ENCODE data around the gene TRIP13.
"Not testable (repeated sequence)": the region's sequence is repeated elsewhere in the genome, so short reads cannot be mapped to it uniquely, and the experiment has no call there.

TRIP13 gene

GRCh38 chr5:937151-937924 is 44.7 kb downstream of the TRIP13 start:
- DNase-seq (ENCODE audit: low read depth), result no peak

GRCh38 chr5:939368-939767 is 46.7 kb downstream of the TRIP13 start:
- DNase-seq (ENCODE audit: low read depth), result no peak

GRCh38 chr5:940741-941140 is 48.1 kb downstream of the TRIP13 start:
- not testable (repeated sequence) for DNase-seq (ENCODE audit: low read depth)

- DNase-seq (ENCODE audit: low read depth), result no peak
Measured at GRCh38 chr5:943201-943917, 50.7 kb downstream of the TRIP13 start.

- no peak for DNase-seq (ENCODE audit: low read depth)
Measured at GRCh38 chr5:943918-944620, 51.4 kb downstream of the TRIP13 start.

GRCh38 chr5:944621-944927 is 51.9 kb downstream of the TRIP13 start:
- no peak for DNase-seq (ENCODE audit: low read depth)

- no peak for DNase-seq (ENCODE audit: low read depth)
Measured at GRCh38 chr5:944992-945685, 52.5 kb downstream of the TRIP13 start.

GRCh38 chr5:945691-946551 is 53.2 kb downstream of the TRIP13 start:
- no peak for DNase-seq (ENCODE audit: low read depth)

- DNase-seq (ENCODE audit: low read depth), result no peak
Measured at GRCh38 chr5:946720-947625, 54.3 kb downstream of the TRIP13 start.

GRCh38 chr5:947626-948471 is 55.2 kb downstream of the TRIP13 start:
- no peak for DNase-seq (ENCODE audit: low read depth)

- DNase-seq (ENCODE audit: low read depth), result no peak
Measured at GRCh38 chr5:948472-949274, 56.0 kb downstream of the TRIP13 start.

- DNase-seq (ENCODE audit: low read depth), result no peak
Measured at GRCh38 chr5:949275-949543, 56.5 kb downstream of the TRIP13 start.

GRCh38 chr5:949815-950560 is 57.3 kb downstream of the TRIP13 start:
- no peak for DNase-seq (ENCODE audit: low read depth)

GRCh38 chr5:951940-952596 is 59.4 kb downstream of the TRIP13 start:
- DNase-seq (ENCODE audit: low read depth), result no peak

- DNase-seq (ENCODE audit: low read depth), result no peak
Measured at GRCh38 chr5:952597-953271, 60.0 kb downstream of the TRIP13 start.

- no peak for DNase-seq (ENCODE audit: low read depth)
Measured at GRCh38 chr5:953535-954449, 61.1 kb downstream of the TRIP13 start.

Measured in activated gamma-delta T cell treated with anti-CD3 and anti-CD28 coated beads, Interleukin-2, amount 50 U/mL, for 16 hours (primary cell).